HepG2 (cell line): ENCODE results near the gene SHISA9. TPM values are rescaled to one million over a fixed set of nuclear protein-coding genes. Genes with fewer than 3 reads are reported as not detected.

Experiments
- AKNA ChIP-seq: sonication (generic); formaldehyde crosslinking; IDR thresholded peaks from 2 replicates; pipeline ENCODE4 v1.4.0; 2020; ENCODE audit warnings: missing genetic modification reagents, borderline replicate concordance
- ESRRA ChIP-seq: sonication (generic); formaldehyde crosslinking; IDR thresholded peaks from 2 replicates; pipeline ENCODE4 v1.5.1; 2020; ENCODE audit warnings: mild to moderate bottlenecking, low read depth, missing genetic modification reagents
- ETS1 ChIP-seq: sonication (generic); formaldehyde crosslinking; IDR thresholded peaks from 2 replicates; pipeline ENCODE4 v1.4.0; 2020; ENCODE audit warnings: missing genetic modification reagents
- KDM4B ChIP-seq: sonication (generic); formaldehyde crosslinking; IDR thresholded peaks from 2 replicates; pipeline ENCODE4 v1.4.0; 2020; ENCODE audit warnings: missing genetic modification reagents
- MATR3 ChIP-seq: sonication (generic); formaldehyde crosslinking; IDR thresholded peaks from 2 replicates; pipeline ENCODE4 v1.4.0; 2020; ENCODE audit warnings: missing genetic modification reagents
- MIER2 ChIP-seq: IDR thresholded peaks from 2 replicates; pipeline ENCODE4 v1.6.1; 2016; ENCODE audit warnings: missing biosample characterization, missing genetic modification reagents
- MTF2 ChIP-seq: sonication (generic); formaldehyde crosslinking; IDR thresholded peaks from 2 replicates; pipeline ENCODE4 v1.5.0; 2020; ENCODE audit warnings: missing genetic modification reagents, borderline replicate concordance
- NBN ChIP-seq: fragments of 450-650 bp; conservative IDR thresholded peaks from 2 replicates; pipeline ENCODE4 v1.6.1; 2017
- PREB ChIP-seq: sonication (generic); formaldehyde crosslinking; IDR thresholded peaks from 2 replicates; pipeline ENCODE4 v1.4.0; 2020; ENCODE audit warnings: missing genetic modification reagents
- RBAK ChIP-seq: sonication (generic); formaldehyde crosslinking; IDR thresholded peaks from 2 replicates; pipeline ENCODE4 v1.5.1; 2020; ENCODE audit warnings: mild to moderate bottlenecking, missing genetic modification reagents
- REXO4 ChIP-seq: sonication (generic); formaldehyde crosslinking; IDR thresholded peaks from 2 replicates; pipeline ENCODE4 v1.8.0; 2022; ENCODE audit warnings: missing genetic modification reagents, mild to moderate bottlenecking, borderline replicate concordance
- SIN3A ChIP-seq: IDR thresholded peaks from 2 replicates; pipeline ENCODE4 v1.6.1; 2011; ENCODE audit warnings: low read depth, mild to moderate bottlenecking, control low read depth, low read length, borderline replicate concordance
- ZHX2 ChIP-seq, 2 experiments: sonication (generic) in 1 of 2; formaldehyde crosslinking in 1 of 2; IDR thresholded peaks; 2 replicates each; pipeline versions ENCODE4 v1.6.1 to v1.9.0; 2014 to 2022; ENCODE audit warnings: antibody characterized with exemption in 1 of 2, borderline replicate concordance in 1 of 2, inconsistent platforms in 1 of 2, low read depth in 1 of 2, missing genetic modification reagents in 1 of 2
- ZKSCAN8 ChIP-seq: IDR thresholded peaks from 2 replicates; pipeline ENCODE4 v1.6.1; 2016; ENCODE audit warnings: borderline replicate concordance, missing genetic modification reagents, missing compliant biosample characterization
- ZNF17 ChIP-seq: sonication (generic); formaldehyde crosslinking; IDR thresholded peaks from 2 replicates; pipeline ENCODE4 v1.5.0; 2020; ENCODE audit warnings: mild to moderate bottlenecking, missing genetic modification reagents
- ZNF562 ChIP-seq: sonication (generic); formaldehyde crosslinking; IDR thresholded peaks from 2 replicates; pipeline ENCODE4 v1.8.0; 2022; ENCODE audit warnings: missing genetic modification reagents, borderline replicate concordance
- polyA plus RNA-seq, 8 experiments: library from polyadenylated mRNA; depleted of rRNA in 3 of 8; stranded (reverse) in 7 of 8; unstranded in 1 of 8; fragments of >200 nt; fragmentation: Illumina TruSeq in 4 of 8; extraction: Trizol in 4 of 8; gene quantifications; 2 replicates each; pipeline versions ENCODE4 v1.2.1 to v1.2.3, GENCODE V29; 2011 to 2016; ENCODE audit warnings: low read depth in 4 of 8, missing spikeins in 1 of 8, mixed read lengths in 1 of 8; ENCODE audit not compliant: insufficient read depth in 1 of 8
- total RNA-seq, 5 experiments: library from RNA; depleted of rRNA; stranded (reverse); fragments of >200 nt; fragmentation: Illumina TruSeq; extraction: Trizol; gene quantifications; 2 replicates each; pipeline ENCODE4 v1.2.3, GENCODE V29; 2016; ENCODE audit warnings: low read depth in 1 of 5

SHISA9 gene
- total and polyA plus RNA-seq, 2 of the 13 experiments (the other 11 are each of a cell fraction or from before 2014, with no cell fraction given), result 0.01 TPM; not detected in 1

GRCh38 chr16:13244770-13245169, 343.4 kb downstream of the SHISA9 start (continued):
- no peak for TF ChIP-seq KDM4B (CRISPR knock-in tag)
- TF ChIP-seq PREB, result no peak
- no peak for TF ChIP-seq NBN
- no peak for TF ChIP-seq MATR3 (CRISPR knock-in tag)
- no peak for TF ChIP-seq MIER2
- TF ChIP-seq ETS1 (CRISPR knock-in tag), result no peak
- TF ChIP-seq ZNF17 (CRISPR knock-in tag), result no peak
- TF ChIP-seq AKNA (CRISPR knock-in tag), result no peak
- no peak for TF ChIP-seq REXO4 (CRISPR knock-in tag)
- no peak for TF ChIP-seq MTF2 (CRISPR knock-in tag)
- no peak for TF ChIP-seq ZHX2 (IDR thresholded peaks at IDR 0.05; ENCODE audit: low read depth)
- TF ChIP-seq ZHX2 (CRISPR knock-in tag; IDR thresholded peaks at IDR 0.05; ENCODE audit: borderline replicate concordance), result no peak
- no peak for TF ChIP-seq SIN3A
- no peak for TF ChIP-seq ZNF562 (CRISPR knock-in tag)
- TF ChIP-seq RBAK (CRISPR knock-in tag), result no peak
- TF ChIP-seq ZKSCAN8, result no peak
- no peak for TF ChIP-seq ESRRA
